ENCODE results near the gene FAM78B.

The FAM78B gene

GRCh38 chr1:166026143-166026542 lies 140.7 kb downstream of the FAM78B start:
- H3K9ac ChIP-seq (ENCODE audit: low read length): no peak overlapping the region
- no peak overlapping the region for H3K4me3 ChIP-seq (ENCODE audit: low read depth, low read length, poor library complexity, severe bottlenecking)
- no peaks in the 10 kb centered on the region for H3F3A ChIP-seq (ENCODE audit: insufficient read depth, low read length)
- no peaks in the 10 kb centered on the region for H4K20me1 ChIP-seq (ENCODE audit: insufficient read depth, low read length)
- no peaks in the 10 kb centered on the region for H3K36me3 ChIP-seq (ENCODE audit: insufficient read depth, low read length)
- H3K27ac ChIP-seq (ENCODE audit: low read depth, low read length, poor library complexity, severe bottlenecking): no peak overlapping the region
- no peaks in the 10 kb centered on the region for H3K9me3 ChIP-seq (ENCODE audit: low read length)
- no peaks in the 10 kb centered on the region for H3K4me1 ChIP-seq (ENCODE audit: insufficient read depth, low read length, severe bottlenecking)
- H3K79me2 ChIP-seq (ENCODE audit: insufficient read depth, low read length): no peaks in the 10 kb centered on the region
- H2AFZ ChIP-seq (ENCODE audit: low read length): no peak overlapping the region
- H3K9me2 ChIP-seq (ENCODE audit: low read depth, low read length): no peaks in the 10 kb centered on the region
- H3K4me2 ChIP-seq (ENCODE audit: low read length): no peak overlapping the region
- TF ChIP-seq EZH2 (IDR thresholded peaks at IDR 0.05; ENCODE audit: borderline replicate concordance, low read length) (no peak), CTCF (IDR thresholded peaks at IDR 0.05; ENCODE audit: low read length) (no peak)
- H3K27me3 ChIP-seq (ENCODE audit: insufficient read depth, low read length): no peaks in the 10 kb centered on the region

GRCh38 chr1:166020210-166020609 lies 146.6 kb downstream of the FAM78B start:
- H3K4me1 ChIP-seq (ENCODE audit: insufficient read depth, low read length, severe bottlenecking): no peaks in the 10 kb centered on the region
- H2AFZ ChIP-seq (ENCODE audit: low read length): no peak overlapping the region
- H3K27ac ChIP-seq (ENCODE audit: low read depth, low read length, poor library complexity, severe bottlenecking): no peak overlapping the region
- H3K36me3 ChIP-seq (ENCODE audit: insufficient read depth, low read length): no peaks in the 10 kb centered on the region
- no peaks in the 10 kb centered on the region for H4K20me1 ChIP-seq (ENCODE audit: insufficient read depth, low read length)
- H3K9me3 ChIP-seq (ENCODE audit: low read length): no peaks in the 10 kb centered on the region
- no peaks in the 10 kb centered on the region for H3F3A ChIP-seq (ENCODE audit: insufficient read depth, low read length)
- H3K79me2 ChIP-seq (ENCODE audit: insufficient read depth, low read length): no peaks in the 10 kb centered on the region
- H3K27me3 ChIP-seq (ENCODE audit: insufficient read depth, low read length): no peaks in the 10 kb centered on the region
- no peak overlapping the region for H3K9ac ChIP-seq (ENCODE audit: low read length)
- TF ChIP-seq EZH2 (IDR thresholded peaks at IDR 0.05; ENCODE audit: borderline replicate concordance, low read length) (no peak), CTCF (IDR thresholded peaks at IDR 0.05; ENCODE audit: low read length) (no peak)
- no peaks in the 10 kb centered on the region for H3K9me2 ChIP-seq (ENCODE audit: low read depth, low read length)
- no peak overlapping the region for H3K4me3 ChIP-seq (ENCODE audit: low read depth, low read length, poor library complexity, severe bottlenecking)
- H3K4me2 ChIP-seq (ENCODE audit: low read length): no peak overlapping the region

Data from OCI-LY1 (cell line).